Nephron (organoid): Measurements from ENCODE around the gene CYP27C1.

Source experiments
- H3K27ac Mint-ChIP-seq, 3 experiments: 2 replicates each; pipeline ENCODE4 v1.8.0; 2020; ENCODE audit warnings: mixed read lengths in 3 of 3, mild to moderate bottlenecking in 2 of 3, moderate library complexity in 1 of 3
- H3K27me3 Mint-ChIP-seq: 2 replicates; pipeline ENCODE4 v1.8.0; 2021; ENCODE audit warnings: low read depth, mild to moderate bottlenecking, moderate library complexity, mixed read lengths
- H3K36me3 Mint-ChIP-seq: 2 replicates; pipeline ENCODE4 v1.8.0; 2020; ENCODE audit warnings: low read depth, mixed read lengths
- H3K4me1 Mint-ChIP-seq: 2 replicates; pipeline ENCODE4 v1.8.0; 2020; ENCODE audit warnings: mixed read lengths
- H3K4me3 Mint-ChIP-seq, 3 experiments: 2 replicates each; pipeline ENCODE4 v1.8.0; 2020; ENCODE audit warnings: mild to moderate bottlenecking in 3 of 3, mixed read lengths in 3 of 3, moderate library complexity in 2 of 3
- H3K9me3 Mint-ChIP-seq: 2 replicates; pipeline ENCODE4 v1.8.0; 2020; ENCODE audit warnings: mixed read lengths
- CTCF ChIP-seq, 3 experiments: fragments of 200-600 bp; sonication (generic); IDR thresholded peaks; one replicate each; pipeline ENCODE4 v1.5.0; 2021; ENCODE audit warnings: antibody characterized with exemption in 3 of 3; ENCODE audit not compliant: unreplicated experiment in 3 of 3

Gene CYP27C1

GRCh38 chr2:127157114-127157513, 63.0 kb downstream of the CYP27C1 start:
- TF ChIP-seq CTCF (IDR thresholded peaks at IDR 0.05; ENCODE audit: unreplicated experiment in 3 of 3), result no peak
- no peak overlapping the region for H3K4me3 Mint-ChIP-seq
- H3K9me3 Mint-ChIP-seq, result no peaks in the 10 kb centered on the region
- no peaks in the 10 kb centered on the region for H3K27me3 Mint-ChIP-seq
- no peaks in the 10 kb centered on the region for H3K36me3 Mint-ChIP-seq
- peak overlapping the region; percentile 77 to 99 (median 94) for H3K27ac Mint-ChIP-seq
- H3K4me1 Mint-ChIP-seq, result peaks cover 74% of the 10 kb centered on the region

- no peak for TF ChIP-seq CTCF (IDR thresholded peaks at IDR 0.05; ENCODE audit: unreplicated experiment in 3 of 3)
- Mint-ChIP-seq H3K27me3 (no peaks in the 10 kb centered on the region), H3K9me3 (no peaks in the 10 kb centered on the region), H3K36me3 (no peaks in the 10 kb centered on the region), H3K27ac (peak overlapping the region; percentile 97 to 99 (median 99)), H3K4me3 (peak overlapping the region; percentile 23 to 54 (median 51)), H3K4me1 (peaks cover 65% of the 10 kb centered on the region)
These were observed 64.2 kb downstream of the CYP27C1 start for GRCh38 chr2:127155947-127156346.

- H3K9me3 Mint-ChIP-seq, result peaks cover under 1% of the 10 kb centered on the region
- peaks cover 61% of the 10 kb centered on the region for H3K4me1 Mint-ChIP-seq
- peak overlapping the region; percentile 97 to 99 (median 99) for H3K27ac Mint-ChIP-seq
- no peaks in the 10 kb centered on the region for H3K36me3 Mint-ChIP-seq
- no peaks in the 10 kb centered on the region for H3K27me3 Mint-ChIP-seq
- no peak for TF ChIP-seq CTCF (IDR thresholded peaks at IDR 0.05; ENCODE audit: unreplicated experiment in 3 of 3)
- H3K4me3 Mint-ChIP-seq, result peak overlapping the region; percentile 6 to 35 (median 30)
These were observed 65.0 kb downstream of the CYP27C1 start for GRCh38 chr2:127155028-127155581.

GRCh38 chr2:127154396-127154795, 65.7 kb downstream of the CYP27C1 start:
- Mint-ChIP-seq H3K4me3 (peak overlapping the region in 1 of 3 experiments; percentile 24), H3K36me3 (no peaks in the 10 kb centered on the region), H3K27me3 (no peaks in the 10 kb centered on the region), H3K4me1 (peaks cover 56% of the 10 kb centered on the region), H3K9me3 (peaks cover 2% of the 10 kb centered on the region), H3K27ac (peak overlapping the region; percentile 97 to 99 (median 99))
- no peak for TF ChIP-seq CTCF (IDR thresholded peaks at IDR 0.05; ENCODE audit: unreplicated experiment in 3 of 3)

GRCh38 chr2:127153691-127154158, 66.4 kb downstream of the CYP27C1 start:
- peaks cover 51% of the 10 kb centered on the region for H3K4me1 Mint-ChIP-seq
- peak overlapping the region; percentile 97 to 99 (median 99) for H3K27ac Mint-ChIP-seq
- H3K27me3 Mint-ChIP-seq, result no peaks in the 10 kb centered on the region
- H3K36me3 Mint-ChIP-seq, result no peaks in the 10 kb centered on the region
- H3K4me3 Mint-ChIP-seq, result no peak overlapping the region
- H3K9me3 Mint-ChIP-seq, result peaks cover 3% of the 10 kb centered on the region
- no peak for TF ChIP-seq CTCF (IDR thresholded peaks at IDR 0.05; ENCODE audit: unreplicated experiment in 3 of 3)

- peaks cover 44% of the 10 kb centered on the region for H3K4me1 Mint-ChIP-seq
- H3K9me3 Mint-ChIP-seq, result peaks cover 9% of the 10 kb centered on the region
- TF ChIP-seq CTCF (IDR thresholded peaks at IDR 0.05; ENCODE audit: unreplicated experiment in 3 of 3), result no peak
- H3K36me3 Mint-ChIP-seq, result no peaks in the 10 kb centered on the region
- H3K27me3 Mint-ChIP-seq, result peaks cover 3% of the 10 kb centered on the region
- H3K27ac Mint-ChIP-seq, result no peak overlapping the region
- H3K4me3 Mint-ChIP-seq, result no peak overlapping the region
These were observed 69.1 kb downstream of the CYP27C1 start for GRCh38 chr2:127150996-127151395.
